Stimulated activated CD4-positive, alpha-beta T cell treated with anti-CD3 and anti-CD28 coated beads, Interleukin-4, amount 100 ng/mL, for 24 hours (primary cell): ENCODE measurements around the gene NOS3.

Experiments used
- DNase-seq: peaks from one replicate; pipeline ENCODE4 v3.0.0-alpha.2; 2020

NOS3 gene

GRCh38 chr7:150952331-150953050 is 38.3 kb upstream of the NOS3 start:
- no peak for DNase-seq

- DNase-seq = no peak
Observed at GRCh38 chr7:150953061-150953997, 37.5 kb upstream of the NOS3 start.

- DNase-seq = no peak
Observed at GRCh38 chr7:150954201-150954985, 36.4 kb upstream of the NOS3 start.

GRCh38 chr7:150954986-150955518 is 35.8 kb upstream of the NOS3 start:
- DNase-seq = no peak

- no peak for DNase-seq
Observed at GRCh38 chr7:150955519-150956394, 35.1 kb upstream of the NOS3 start.

GRCh38 chr7:150956395-150957132 is 34.3 kb upstream of the NOS3 start:
- no peak for DNase-seq

- no peak for DNase-seq
Observed at GRCh38 chr7:150957133-150958020, 33.4 kb upstream of the NOS3 start.

GRCh38 chr7:150958062-150958552 is 32.7 kb upstream of the NOS3 start:
- DNase-seq = no peak

- DNase-seq = no peak
Observed at GRCh38 chr7:150958597-150958996, 32.2 kb upstream of the NOS3 start.

- DNase-seq = no peak
Observed at GRCh38 chr7:150959081-150959480, 31.7 kb upstream of the NOS3 start.

GRCh38 chr7:150959739-150960734 is 30.8 kb upstream of the NOS3 start:
- no peak for DNase-seq

- no peak for DNase-seq
Observed at GRCh38 chr7:150961510-150962289, 29.1 kb upstream of the NOS3 start.

- no peak for DNase-seq
Observed at GRCh38 chr7:150962290-150962552, 28.6 kb upstream of the NOS3 start.

- DNase-seq = peak; percentile 60
Observed at GRCh38 chr7:150962553-150963399, 28.0 kb upstream of the NOS3 start.

- DNase-seq = no peak
Observed at GRCh38 chr7:150963707-150964559, 26.9 kb upstream of the NOS3 start.

- no peak for DNase-seq
Observed at GRCh38 chr7:150964593-150965111, 26.2 kb upstream of the NOS3 start.
